Adrenal gland (tissue), 19 donors: ENCODE measurements around the gene ERP29. TPM values are rescaled to one million over a fixed set of nuclear protein-coding genes. Genes with fewer than 3 reads are reported as not detected.

Experiments used
- DNase-seq, 7 donors: peaks; one replicate each; pipeline ENCODE4 v3.0.0-alpha.2; 2019 to 2020
- H3K27ac ChIP-seq, 5 donors: fragments of 200-600 bp; sonication (generic) in 4 of 5; 1 replicate in 3 of 5; 2 replicates in 2 of 5; pipeline versions ENCODE4 v1.5.1 to v1.8.0; 2016 to 2020; ENCODE audit warnings: mild to moderate bottlenecking in 1 of 5
- H3K27me3 ChIP-seq: fragments of 200-600 bp; 2 replicates; pipeline ENCODE4 v1.8.0; 2021
- H3K36me3 ChIP-seq, 2 donors: fragments of 200-600 bp; replicated peaks in 1 of 2; 1 replicate in 1 of 2; 2 replicates in 1 of 2; pipeline versions ENCODE4 v1.5.1 to v1.8.0; 2018 to 2022
- H3K4me1 ChIP-seq, 2 donors: fragments of 200-600 bp; replicated peaks in 1 of 2; 1 replicate in 1 of 2; 2 replicates in 1 of 2; pipeline versions ENCODE4 v1.5.1 to v1.8.0; 2018 to 2021
- H3K4me3 ChIP-seq, 4 donors: fragments of 200-600 bp; sonication (generic) in 3 of 4; one replicate each; pipeline ENCODE4 v1.5.1; 2016 to 2018
- H3K9me3 ChIP-seq, 3 donors: fragments of 200-600 bp; sonication (generic) in 1 of 3; replicated peaks in 1 of 3; 1 replicate in 2 of 3; 2 replicates in 1 of 3; pipeline versions ENCODE4 v1.5.1 to v1.8.0; 2016 to 2021
- CTCF ChIP-seq, 6 experiments: fragments of 450-650 bp in 4 of 6; fragments of 200-600 bp in 2 of 6; sonication (generic) in 1 of 6; IDR thresholded peaks; 1 replicate in 5 of 6; 2 replicates in 1 of 6; pipeline versions ENCODE4 v1.5.1 to v1.8.0; 2016 to 2021; ENCODE audit warnings: antibody characterized with exemption in 6 of 6, mild to moderate bottlenecking in 2 of 6, moderate library complexity in 1 of 6
- POLR2A ChIP-seq, 2 donors: fragments of 450-650 bp; IDR thresholded peaks; one replicate each; pipeline ENCODE4 v1.6.1; 2017; ENCODE audit warnings: antibody characterized with exemption in 2 of 2, mild to moderate bottlenecking in 2 of 2, moderate library complexity in 1 of 2
- WGBS, 4 donors: extraction: QIAGEN DNeasy Blood & Tissue Kit in 2 of 4; methylation state at CpG; one replicate each; pipeline versions ENCODE4 v1.1.5 to v1.1.7; 2013 to 2017; 5-methylcytosine and 5-hydroxymethylcytosine counted together
- intact Hi-C, 2 donors: fragments of 100-400 bp; cut with DNase I; formaldehyde crosslinking; loops; one replicate each; pipeline versions ENCODE4 v1.14.1 to v1.15.0; 2022 to 2023
- long read RNA-seq, 10 donors: library from polyadenylated mRNA in 3 of 10; unstranded in 2 of 10; stranded (forward) in 1 of 10; transcript quantifications; one replicate each; pipeline ENCODE4 v2.0.0 and lab custom pipeline, GENCODE V29; 2021 to 2026
- polyA plus RNA-seq, 3 donors: library from polyadenylated mRNA; stranded (reverse); fragments of 200-250 nt in 2 of 3; fragments of 350-450 nt in 1 of 3; fragmentation: Illumina TruSeq in 1 of 3; extraction: RNeasy Lipid Tissue Mini Kit (QIAGEN cat#74804) in 1 of 3; gene quantifications; one replicate each; pipeline ENCODE4 v1.2.3, GENCODE V29; 2013 to 2014
- total RNA-seq, 9 donors: library from RNA; depleted of rRNA in 4 of 9; stranded (reverse); fragments of >200 nt in 4 of 9; fragments of 120-200 nt in 1 of 9; fragmentation: NEBNext Ultra II Directional in 1 of 9; extraction: Animal tissue kit (Norgen Biotek cat#: 25700) in 1 of 9; gene quantifications; one replicate each; pipeline versions ENCODE4 v1.1.0 to v1.2.4, GENCODE V29; 2013 to 2023
- donor health status: healthy with polysubstance abuse.
- donor health status: Bipolar disorder and iron deficiency.
- donor health status: DM: yes; HTN: yes; CAD: no.
- donor health status: DM: no; HTN: no; CAD: no.
- donor health status: DM: no; HTN: no; CAD: no.
- donor health status: DM: yes; HTN: yes; CAD: no.

ERP29 gene
- total RNA-seq (100 to 1,000 TPM in 4 of 9 donors, 10 to 100 TPM in 5; 73.2 to 141 (median 99.4) TPM), polyA plus RNA-seq (100 to 1,000 TPM in 1 of 3 donors, 10 to 100 TPM in 2; 68.5 to 133 (median 83.3) TPM)
- long read RNA-seq, donor 1, transcript ERP29-202 (2 exons, 1,333 nt): minor isoform, 7 of 120 reads
- long read RNA-seq, donor 1, transcript ERP29-201 (3 exons, 1,735 nt): major isoform, 113 of 120 reads
- long read RNA-seq, donor 1, partial matches to known transcripts: 0 of 120 reads
- long read RNA-seq, donor 1, other reads (novel, unspliced or antisense): 0 of 120 reads
- long read RNA-seq, donor 2, transcript ERP29-201 (3 exons, 1,735 nt): major isoform, 69 of 73 reads
- long read RNA-seq, donor 2, partial matches to known transcripts: 0 of 73 reads
- long read RNA-seq, donor 2, other reads (novel, unspliced or antisense): 0 of 73 reads
- long read RNA-seq, donor 3, transcript ERP29-201 (3 exons, 1,735 nt): major isoform, 53 of 56 reads
- long read RNA-seq, donor 3, partial matches to known transcripts: 0 of 56 reads
- long read RNA-seq, donor 3, other reads (novel, unspliced or antisense): 0 of 56 reads
- long read RNA-seq, donor 4, transcript ERP29-201 (3 exons, 1,735 nt): major isoform, 198 of 206 reads
- long read RNA-seq, donor 4, transcript ERP29-202 (2 exons, 1,333 nt): minor isoform, 6 of 206 reads
- long read RNA-seq, donor 4, partial matches to known transcripts: 0 of 206 reads
- long read RNA-seq, donor 4, other reads (novel, unspliced or antisense): 2 of 206 reads
- long read RNA-seq, donor 5, transcript ERP29-202 (2 exons, 1,333 nt): minor isoform, 15 of 281 reads
- long read RNA-seq, donor 5, transcript ERP29-201 (3 exons, 1,735 nt): major isoform, 260 of 281 reads
- long read RNA-seq, donor 5, partial matches to known transcripts: 0 of 281 reads
- long read RNA-seq, donor 5, other reads (novel, unspliced or antisense): 6 of 281 reads
- long read RNA-seq, donor 6, transcript ERP29-202 (2 exons, 1,333 nt): minor isoform, 6 of 142 reads
- long read RNA-seq, donor 6, transcript ERP29-201 (3 exons, 1,735 nt): major isoform, 128 of 142 reads
- long read RNA-seq, donor 6, partial matches to known transcripts: 1 of 142 reads
- long read RNA-seq, donor 6, other reads (novel, unspliced or antisense): 7 of 142 reads
- long read RNA-seq, donor 7, transcript ERP29-201 (3 exons, 1,735 nt): major isoform, 50 of 57 reads
- long read RNA-seq, donor 7, transcript ERP29-202 (2 exons, 1,333 nt): minor isoform, 7 of 57 reads
- long read RNA-seq, donor 7, partial matches to known transcripts: 0 of 57 reads
- long read RNA-seq, donor 7, other reads (novel, unspliced or antisense): 0 of 57 reads
- long read RNA-seq, donor 8, transcript ERP29-202 (2 exons, 1,333 nt): minor isoform, 8 of 110 reads
- long read RNA-seq, donor 8, transcript ERP29-201 (3 exons, 1,735 nt): major isoform, 102 of 110 reads
- long read RNA-seq, donor 8, partial matches to known transcripts: 0 of 110 reads
- long read RNA-seq, donor 8, other reads (novel, unspliced or antisense): 0 of 110 reads
- long read RNA-seq, donor 9, transcript ERP29-202 (2 exons, 1,333 nt): minor isoform, 8 of 86 reads
- long read RNA-seq, donor 9, transcript ERP29-201 (3 exons, 1,735 nt): major isoform, 78 of 86 reads
- long read RNA-seq, donor 9, partial matches to known transcripts: 0 of 86 reads
- long read RNA-seq, donor 9, other reads (novel, unspliced or antisense): 0 of 86 reads
- long read RNA-seq, donor 10, transcript ERP29-201 (3 exons, 1,735 nt): major isoform, 48 of 72 reads
- long read RNA-seq, donor 10, partial matches to known transcripts: 20 of 72 reads
- long read RNA-seq, donor 10, other reads (novel, unspliced or antisense): 0 of 72 reads

GRCh38 chr12:112012775-112013600 is at the start of gene ERP29, which contains the start of gene TMEM116:
ERP29 (plus strand) TSS chr12:112013426; CDS start chr12:112013466, 40 bp downstream.
TMEM116 (minus strand) TSS chr12:112013165; CDS start chr12:112005270, 7,895 bp downstream.
- peaks cover 18 to 19% of the 10 kb centered on the region in 2 donors for H3K4me1 ChIP-seq
- 0 to 1% (median 0%) methylated on average over 22 to 67 of the region's 67 CpGs for WGBS, 4 donors
- TF ChIP-seq POLR2A (IDR thresholded peaks at IDR 0.05) (peak; percentile 86 to 95), CTCF (IDR thresholded peaks at IDR 0.05) (peak; percentile 24 to 77 (median 68))
- no peaks in the 10 kb centered on the region for H3K9me3 ChIP-seq
- peak; percentile 99 to 100 (median 100) for DNase-seq
- no peaks in the 10 kb centered on the region for H3K27me3 ChIP-seq
- H3K36me3 ChIP-seq: no peaks in the 10 kb centered on the region
- H3K27ac ChIP-seq: peak within 1 kb of the TSS; percentile 96 to 99 (median 98)
- peak within 1 kb of the TSS; percentile 12 to 94 (median 66) for H3K4me3 ChIP-seq
- intact Hi-C loops: no loop called here

DNA sequence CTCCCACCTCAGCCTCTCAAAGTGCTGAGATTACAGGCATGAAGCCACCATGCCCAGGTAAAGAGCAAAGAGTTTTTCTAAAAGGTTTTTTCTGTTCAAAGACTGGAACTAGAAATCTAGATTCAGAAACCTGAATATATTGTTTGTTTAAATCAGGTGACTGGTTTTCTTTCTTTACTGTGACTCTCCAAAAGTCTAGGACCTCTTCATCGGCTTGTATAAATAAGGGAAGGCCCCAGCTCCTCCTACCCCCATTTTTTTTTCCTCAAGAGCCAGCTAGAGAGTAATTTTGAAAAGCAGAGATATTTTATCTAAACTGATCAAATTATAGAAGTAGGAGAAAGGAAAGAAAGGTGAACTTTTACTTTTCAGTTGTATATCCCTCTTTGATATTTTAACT is 48.3 kb upstream of the ERP29 start:
- Histone ChIP-seq H3K36me3 (no peaks in the 10 kb centered on the region), H3K27ac (no peak overlapping the region), H3K9me3 (no peaks in the 10 kb centered on the region), H3K27me3 (no peaks in the 10 kb centered on the region), H3K4me1 (no peaks in the 10 kb centered on the region), H3K4me3 (no peak overlapping the region)
- intact Hi-C loops: no loop called here
- DNase-seq: no peak
- TF ChIP-seq POLR2A (IDR thresholded peaks at IDR 0.05): no peak
- no peak for TF ChIP-seq CTCF (IDR thresholded peaks at IDR 0.05)
- WGBS, 4 donors: 82 to 97% (median 96%) methylated on average over 1 of the region's 1 CpG

GRCh38 chr12:111971800-111972199 is 41.4 kb upstream of the ERP29 start:
- peaks cover 0 to 4% (median 0%) of the 10 kb centered on the region in 3 donors for H3K9me3 ChIP-seq
- intact Hi-C loops: no loop called here
- no peak for TF ChIP-seq CTCF (IDR thresholded peaks at IDR 0.05)
- TF ChIP-seq POLR2A (IDR thresholded peaks at IDR 0.05): no peak
- no peaks in the 10 kb centered on the region for H3K27me3 ChIP-seq
- H3K4me3 ChIP-seq: no peak overlapping the region
- H3K27ac ChIP-seq: no peak overlapping the region
- peaks cover 8 to 9% of the 10 kb centered on the region in 2 donors for H3K4me1 ChIP-seq
- H3K36me3 ChIP-seq: no peaks in the 10 kb centered on the region
- DNase-seq: no peak
